NT2/D1 (cell line): ENCODE measurements around the gene RBP7.
A peak's percentile ranks its signal among the peaks of the same experiment; 100 is the strongest.
"Not testable (repeated sequence)": the region's sequence is repeated elsewhere in the genome, so short reads cannot be mapped to it uniquely, and the experiment has no call there.

ENCODE experiments used
- DNase-seq: peaks from one replicate; pipeline ENCODE4 v3.0.0-alpha.2; 2011; ENCODE audit warnings: low read depth, low spot score
- H3K27me3 ChIP-seq: 2 replicates; pipeline ENCODE4 v1.6.0; 2011; ENCODE audit warnings: mild to moderate bottlenecking; ENCODE audit not compliant: insufficient read length, insufficient read depth
- H3K36me3 ChIP-seq: 2 replicates; pipeline ENCODE4 v1.6.1; 2011; ENCODE audit warnings: mild to moderate bottlenecking, low read length, mixed read lengths; ENCODE audit not compliant: insufficient read depth, insufficient read length
- H3K4me1 ChIP-seq: 2 replicates; pipeline ENCODE4 v1.5.1; 2011; ENCODE audit not compliant: insufficient read depth, insufficient read length
- H3K4me3 ChIP-seq: 2 replicates; pipeline ENCODE4 v1.5.1; 2011; ENCODE audit warnings: low read depth; ENCODE audit not compliant: insufficient read length
- H3K9ac ChIP-seq: 2 replicates; pipeline ENCODE4 v1.6.0; 2011; ENCODE audit warnings: low read depth; ENCODE audit not compliant: insufficient read length
- H3K9me3 ChIP-seq: 2 replicates; pipeline ENCODE4 v1.5.1; 2011; ENCODE audit warnings: mild to moderate bottlenecking, low read length; ENCODE audit not compliant: insufficient read depth
- SUZ12 ChIP-seq: IDR thresholded peaks from 2 replicates; pipeline ENCODE4 v1.6.1; 2011; ENCODE audit not compliant: insufficient read length, insufficient read depth; ENCODE audit errors: extremely low read depth
- YY1 ChIP-seq: IDR thresholded peaks from 2 replicates; pipeline ENCODE4 v1.6.1; 2011; ENCODE audit not compliant: insufficient read length, insufficient read depth
- ZNF274 ChIP-seq: IDR thresholded peaks from 2 replicates; pipeline ENCODE4 v1.6.1; 2011; ENCODE audit warnings: mild to moderate bottlenecking, low read depth, low read length

Gene RBP7

DNA sequence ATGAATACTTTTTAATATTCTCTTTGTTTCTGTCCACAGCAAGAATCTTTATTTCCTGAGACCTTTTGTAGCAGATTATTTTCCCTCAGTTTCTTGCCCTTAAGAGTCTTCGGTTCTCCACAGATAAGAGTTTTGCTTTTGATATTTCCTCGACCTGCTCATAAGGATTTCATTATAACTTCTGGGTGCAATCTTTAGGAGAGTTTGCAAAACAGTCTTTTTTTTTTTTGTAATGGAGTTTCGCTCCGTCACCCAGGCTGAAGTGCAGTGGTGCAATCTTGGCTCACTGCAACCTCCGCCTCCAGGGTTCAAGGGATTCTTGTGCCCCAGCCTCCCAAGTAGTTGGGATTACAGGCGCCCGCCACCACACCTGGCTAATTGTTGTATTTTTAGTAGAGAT is 25.6 kb downstream of the RBP7 start:
- no peak for TF ChIP-seq SUZ12
- TF ChIP-seq YY1, result no peak
- TF ChIP-seq ZNF274, result no peak
- H3K9me3 ChIP-seq, result peaks cover 7% of the 10 kb centered on the region; the same call in 1 of the 2 replicates
- no peaks in the 10 kb centered on the region for H3K4me1 ChIP-seq
- no peak overlapping the region for H3K4me3 ChIP-seq
- H3K27me3 ChIP-seq, result no peaks in the 10 kb centered on the region
- no peak for DNase-seq
- no peak overlapping the region for H3K9ac ChIP-seq
- no peaks in the 10 kb centered on the region for H3K36me3 ChIP-seq

- TF ChIP-seq YY1 (no peak), ZNF274 (no peak), SUZ12 (no peak)
- Histone ChIP-seq H3K9me3 (no peaks in the 10 kb centered on the region), H3K4me3 (no peak overlapping the region), H3K4me1 (no peaks in the 10 kb centered on the region), H3K27me3 (no peaks in the 10 kb centered on the region), H3K9ac (no peak overlapping the region), H3K36me3 (no peaks in the 10 kb centered on the region)
- no peak for DNase-seq
These were observed 28.3 kb downstream of the RBP7 start for GRCh38 chr1:10025354-10025753.

DNA sequence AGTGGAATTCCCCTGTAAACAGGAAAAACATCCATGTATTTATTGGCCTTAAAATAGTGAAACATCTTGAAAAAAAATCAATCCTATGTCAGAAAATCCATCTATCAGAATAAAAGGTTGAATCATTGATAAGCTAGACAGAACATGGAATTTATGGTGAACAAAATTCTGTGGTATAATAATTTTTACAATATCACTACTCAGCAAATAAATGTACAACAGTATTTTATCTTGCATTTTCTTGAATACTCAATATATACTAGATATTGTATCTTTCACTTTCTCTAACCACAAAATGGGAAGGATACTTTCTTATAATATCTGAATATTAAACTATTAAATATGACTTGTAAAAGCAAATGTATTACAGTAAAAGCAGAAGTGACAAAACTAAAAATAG is 30.0 kb downstream of the RBP7 start:
- no peak for DNase-seq
- H3K36me3 ChIP-seq, result no peaks in the 10 kb centered on the region
- no peaks in the 10 kb centered on the region for H3K27me3 ChIP-seq
- no peak overlapping the region for H3K9ac ChIP-seq
- no peaks in the 10 kb centered on the region for H3K4me1 ChIP-seq
- H3K4me3 ChIP-seq, result no peak overlapping the region
- no peaks in the 10 kb centered on the region for H3K9me3 ChIP-seq
- TF ChIP-seq SUZ12 (no peak), YY1 (no peak), ZNF274 (no peak)

GRCh38 chr1:10028956-10029500 is 32.0 kb downstream of the RBP7 start:
- DNase-seq, H3K36me3 ChIP-seq: not testable (repeated sequence)

GRCh38 chr1:10031461-10031860 is 34.4 kb downstream of the RBP7 start:
- TF ChIP-seq SUZ12, result no peak
- no peak for TF ChIP-seq ZNF274
- TF ChIP-seq YY1, result no peak
- DNase-seq, result no peak
- no peaks in the 10 kb centered on the region for H3K4me1 ChIP-seq
- peaks cover 4% of the 10 kb centered on the region for H3K36me3 ChIP-seq
- H3K9ac ChIP-seq, result no peak overlapping the region
- no peaks in the 10 kb centered on the region for H3K27me3 ChIP-seq
- H3K4me3 ChIP-seq, result no peak overlapping the region
- no peaks in the 10 kb centered on the region for H3K9me3 ChIP-seq

More at GRCh38 chr1:10028956-10029500, 32.0 kb downstream of the RBP7 start:
- H3K27me3 ChIP-seq, H3K9me3 ChIP-seq, H3K4me1 ChIP-seq, H3K4me3 ChIP-seq, H3K9ac ChIP-seq: not testable (repeated sequence)

DNA sequence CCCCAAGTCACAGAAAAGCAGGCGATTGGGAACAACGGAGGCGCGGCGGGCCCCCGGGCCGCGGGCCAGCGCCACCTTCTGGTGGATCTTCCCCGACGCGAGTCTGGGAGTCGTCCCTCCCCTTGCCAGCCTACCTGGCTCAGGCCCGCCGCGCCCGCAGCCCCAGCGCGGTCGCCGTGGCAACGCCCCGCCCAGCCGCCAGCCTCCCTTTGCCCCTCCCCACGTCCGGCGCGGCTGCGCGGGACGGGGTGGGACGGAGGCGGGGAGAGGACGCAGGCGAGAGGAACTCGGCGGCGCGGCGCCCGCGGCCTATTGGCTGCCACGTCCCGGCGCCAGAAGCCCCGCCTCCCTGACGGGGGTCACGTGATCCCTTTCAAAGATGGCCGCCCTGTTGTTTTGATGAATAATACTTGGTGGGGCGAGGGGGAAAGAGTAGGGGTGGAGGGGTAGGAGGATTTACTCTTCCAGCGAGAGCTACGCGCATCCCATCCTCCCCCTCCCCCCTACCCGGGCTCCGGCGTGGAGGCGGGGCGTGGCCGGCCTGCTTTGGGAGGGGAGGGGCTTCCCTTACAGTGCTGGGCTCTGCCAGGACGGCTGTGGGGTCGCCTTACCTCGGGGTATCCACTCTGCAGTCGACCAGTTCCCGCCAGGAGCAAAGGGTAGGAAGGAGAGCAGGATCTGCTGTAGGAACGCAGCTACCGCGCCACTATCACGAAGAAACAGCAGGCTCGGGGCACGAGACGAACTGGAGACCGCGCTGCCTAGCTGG is 35.7 kb downstream of the RBP7 start, which contains the start of gene UBE4B:
TSS of gene UBE4B (plus strand) at position 369 of the 769 bp plus-strand sequence. CDS start 713 bp downstream, outside the sequence.
- Histone ChIP-seq H3K4me3 (peak within 1 kb of the TSS; percentile 94), H3K9ac (peak within 1 kb of the TSS; percentile 97), H3K9me3 (no peaks in the 10 kb centered on the region), H3K36me3 (peaks cover 15% of the 10 kb centered on the region), H3K27me3 (no peaks in the 10 kb centered on the region), H3K4me1 (no peaks in the 10 kb centered on the region)
- peak; percentile 96 for DNase-seq
- TF ChIP-seq ZNF274 (no peak), YY1 (peak; percentile 64)

GRCh38 chr1:10033359-10033845 is 36.4 kb downstream of the RBP7 start:
- Histone ChIP-seq H3K4me1 (no peaks in the 10 kb centered on the region), H3K27me3 (no peaks in the 10 kb centered on the region), H3K9ac (peak overlapping the region; percentile 97), H3K36me3 (peaks cover 20% of the 10 kb centered on the region), H3K4me3 (peak overlapping the region; percentile 94), H3K9me3 (no peaks in the 10 kb centered on the region)
- no peak for TF ChIP-seq SUZ12
- no peak for TF ChIP-seq ZNF274
- no peak for TF ChIP-seq YY1
- DNase-seq, result peak; percentile 30
